ENCODE results near the gene NDRG2.
"Not testable (repeated sequence)": the region's sequence is repeated elsewhere in the genome, so short reads cannot be mapped to it uniquely, and the experiment has no call there.

DNA sequence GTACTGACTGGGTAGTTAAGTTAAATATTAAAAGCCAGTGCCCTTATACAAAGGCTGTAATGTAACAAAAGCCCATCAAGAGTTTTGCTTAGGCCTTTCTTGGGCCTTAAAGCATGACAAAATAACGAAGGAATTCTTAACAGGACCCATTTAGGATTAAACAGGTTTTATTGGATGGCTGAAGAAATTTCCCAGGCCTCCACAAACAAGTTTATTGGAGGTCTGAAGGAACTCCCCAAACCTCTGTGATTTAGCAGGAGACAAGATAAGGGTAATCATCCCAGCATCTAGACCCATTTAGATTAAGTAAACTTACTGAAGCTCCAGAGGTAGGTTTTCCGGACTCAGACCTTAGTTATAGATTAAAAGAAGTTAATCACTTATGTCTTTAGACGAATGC lies 15.1 kb downstream of the NDRG2 start:
- TF ChIP-seq, protein P1, sequence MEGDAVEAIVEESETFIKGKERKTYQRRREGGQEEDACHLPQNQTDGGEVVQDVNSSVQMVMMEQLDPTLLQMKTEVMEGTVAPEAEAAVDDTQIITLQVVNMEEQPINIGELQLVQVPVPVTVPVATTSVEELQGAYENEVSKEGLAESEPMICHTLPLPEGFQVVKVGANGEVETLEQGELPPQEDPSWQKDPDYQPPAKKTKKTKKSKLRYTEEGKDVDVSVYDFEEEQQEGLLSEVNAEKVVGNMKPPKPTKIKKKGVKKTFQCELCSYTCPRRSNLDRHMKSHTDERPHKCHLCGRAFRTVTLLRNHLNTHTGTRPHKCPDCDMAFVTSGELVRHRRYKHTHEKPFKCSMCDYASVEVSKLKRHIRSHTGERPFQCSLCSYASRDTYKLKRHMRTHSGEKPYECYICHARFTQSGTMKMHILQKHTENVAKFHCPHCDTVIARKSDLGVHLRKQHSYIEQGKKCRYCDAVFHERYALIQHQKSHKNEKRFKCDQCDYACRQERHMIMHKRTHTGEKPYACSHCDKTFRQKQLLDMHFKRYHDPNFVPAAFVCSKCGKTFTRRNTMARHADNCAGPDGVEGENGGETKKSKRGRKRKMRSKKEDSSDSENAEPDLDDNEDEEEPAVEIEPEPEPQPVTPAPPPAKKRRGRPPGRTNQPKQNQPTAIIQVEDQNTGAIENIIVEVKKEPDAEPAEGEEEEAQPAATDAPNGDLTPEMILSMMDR (IDR thresholded peaks at IDR 0.05; ENCODE audit: insufficient read depth, low read depth, low read length) = not testable (repeated sequence)
- not testable (repeated sequence) for TF ChIP-seq EZH2 (IDR thresholded peaks at IDR 0.05; ENCODE audit: insufficient read depth, low read length)
